ENCODE data around the gene RND1. TPM values are rescaled to one million over a fixed set of nuclear protein-coding genes. Genes with fewer than 3 reads are reported as not detected.

RND1 gene
- polyA plus RNA-seq, 1 of the 3 experiments (the other 2 are of a cell fraction): 0.39 TPM

DNA sequence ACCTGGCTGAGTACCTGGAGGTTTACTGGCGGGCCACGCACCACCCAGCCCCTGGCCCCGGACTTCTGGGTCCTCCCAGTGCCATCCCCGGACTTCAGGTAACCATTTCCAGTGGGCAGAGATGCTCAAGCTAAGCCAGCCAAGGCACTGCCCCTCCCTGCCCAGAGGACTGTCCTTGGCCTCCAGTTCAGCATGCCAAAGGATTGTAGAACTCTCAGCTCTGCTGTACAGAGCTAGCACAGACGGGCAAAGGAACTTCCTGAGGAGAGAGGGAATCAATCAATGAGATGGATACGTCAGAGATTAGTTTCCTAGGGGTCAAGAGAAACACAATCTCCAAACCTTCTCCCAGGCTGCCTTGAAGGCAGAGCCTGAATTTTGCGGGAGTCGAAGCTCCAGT is 38.6 kb downstream of the RND1 start:
- no peak overlapping the region for H3K9ac ChIP-seq
- WGBS (ENCODE audit: low lambda C conversion rate): 93% methylated on average over 6 of the region's 8 CpGs
- H3K9me3 ChIP-seq: no peaks in the 10 kb centered on the region
- H3K4me2 ChIP-seq: no peak overlapping the region
- H4K20me1 ChIP-seq (ENCODE audit: insufficient read depth): peaks cover 11% of the 10 kb centered on the region; the same call in 1 of the 2 replicates
- TF ChIP-seq FOXM1 (IDR thresholded peaks at IDR 0.05; ENCODE audit: low read depth) (no peak), GATA2 (CRISPR knock-in tag; IDR thresholded peaks at IDR 0.05) (no peak), TEAD4 (IDR thresholded peaks at IDR 0.05; ENCODE audit: borderline replicate concordance, insufficient read depth) (no peak), NFIC (IDR thresholded peaks at IDR 0.05; ENCODE audit: borderline replicate concordance) (no peak)
- TF ChIP-seq, protein P1, sequence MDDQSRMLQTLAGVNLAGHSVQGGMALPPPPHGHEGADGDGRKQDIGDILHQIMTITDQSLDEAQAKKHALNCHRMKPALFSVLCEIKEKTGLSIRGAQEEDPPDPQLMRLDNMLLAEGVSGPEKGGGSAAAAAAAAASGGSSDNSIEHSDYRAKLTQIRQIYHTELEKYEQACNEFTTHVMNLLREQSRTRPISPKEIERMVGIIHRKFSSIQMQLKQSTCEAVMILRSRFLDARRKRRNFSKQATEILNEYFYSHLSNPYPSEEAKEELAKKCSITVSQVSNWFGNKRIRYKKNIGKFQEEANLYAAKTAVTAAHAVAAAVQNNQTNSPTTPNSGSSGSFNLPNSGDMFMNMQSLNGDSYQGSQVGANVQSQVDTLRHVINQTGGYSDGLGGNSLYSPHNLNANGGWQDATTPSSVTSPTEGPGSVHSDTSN (IDR thresholded peaks at IDR 0.05): no peak
- no peak overlapping the region for H2AFZ ChIP-seq (ENCODE audit: low read depth)
- H3K27ac ChIP-seq (ENCODE audit: low read depth in 2 of 2, low read length in 1 of 2): no peak overlapping the region
- no peaks in the 10 kb centered on the region; a peak in 1 of 4 replicates for H3K4me1 ChIP-seq (ENCODE audit: control insufficient read depth in 1 of 2, insufficient read depth in 2 of 2, low read depth in 1 of 2, low read length in 1 of 2)
- no peaks in the 10 kb centered on the region for H3F3A ChIP-seq (replicated peaks; ENCODE audit: insufficient read depth)
- no peak for DNase-seq
- ChIA-PET CTCF (interaction anchor here (1.1 to 3.0 kb wide), 7 partner anchors 9 to 169 kb away, joined by 3 to 16 read pairs (median 6); partner anchors contain the start of genes CACNB3 and DDX23), POLR2A (interaction anchor here (0.8 to 1.0 kb wide), 3 partner anchors 8 to 39 kb away, joined by 3 read pairs; partner anchors contain the start of gene DDX23)
- no peaks in the 10 kb centered on the region for H3K9me2 ChIP-seq
- H3K4me3 ChIP-seq (ENCODE audit: low read depth in 2 of 2, low read length in 1 of 2): no peak overlapping the region
- H3K36me3 ChIP-seq (replicated peaks in 1 of 2; ENCODE audit: control insufficient read depth in 1 of 2, insufficient read depth in 2 of 2, low read length in 1 of 2): peaks cover 3 to 88% of the 10 kb centered on the region in 2 experiments
- H3K79me2 ChIP-seq (ENCODE audit: insufficient read depth): no peaks in the 10 kb centered on the region
- H3K27me3 ChIP-seq (ENCODE audit: insufficient read depth): no peaks in the 10 kb centered on the region

DNA sequence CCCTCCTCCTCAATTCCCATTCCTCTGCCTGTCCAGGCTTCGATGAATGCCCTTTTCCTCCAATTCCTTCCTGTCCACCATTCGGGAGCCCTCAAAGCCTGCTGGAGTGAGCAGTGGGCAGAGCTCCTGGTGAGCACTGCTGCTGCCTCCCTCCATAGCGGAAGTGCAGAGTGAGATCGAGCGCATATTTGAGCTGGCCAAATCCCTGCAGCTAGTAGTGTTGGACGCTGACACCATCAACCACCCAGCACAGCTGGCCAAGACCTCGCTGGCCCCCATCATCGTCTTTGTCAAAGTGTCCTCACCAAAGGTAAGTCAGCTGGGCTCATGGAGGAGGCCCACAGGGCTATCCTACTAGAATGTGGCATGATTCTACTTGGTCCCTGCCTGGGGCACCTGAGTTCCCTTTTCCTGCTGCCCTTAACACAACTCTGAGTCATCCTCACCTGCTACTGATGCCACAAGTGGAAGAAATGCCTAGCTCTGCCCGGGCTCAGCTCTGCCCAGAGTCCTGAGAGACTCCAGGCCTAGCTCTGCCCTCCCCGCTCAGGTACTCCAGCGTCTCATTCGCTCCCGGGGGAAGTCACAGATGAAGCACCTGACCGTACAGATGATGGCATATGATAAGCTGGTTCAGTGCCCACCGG is 39.3 kb downstream of the RND1 start:
- TF ChIP-seq FOXM1 (IDR thresholded peaks at IDR 0.05; ENCODE audit: low read depth) (no peak), MEF2A (IDR thresholded peaks at IDR 0.05; ENCODE audit: borderline replicate concordance, low read depth) (no peak), NFIC (IDR thresholded peaks at IDR 0.05; ENCODE audit: borderline replicate concordance) (no peak), POLR2AphosphoS5 (IDR thresholded peaks at IDR 0.05; ENCODE audit: low read depth, low read length) (no peak), RAD21 (IDR thresholded peaks at IDR 0.05; ENCODE audit: low read length) (no peak), RFX5 (IDR thresholded peaks at IDR 0.05; ENCODE audit: low read length) (no peak), TCF12 (IDR thresholded peaks at IDR 0.05) (no peak), CHD2 (IDR thresholded peaks at IDR 0.05; ENCODE audit: low read length, partially characterized antibody) (no peak), USF2 (IDR thresholded peaks at IDR 0.05; ENCODE audit: borderline replicate concordance, low read depth, low read length) (no peak), FOXJ3 (CRISPR knock-in tag; IDR thresholded peaks at IDR 0.05) (no peak)
- TF ChIP-seq, protein P2, sequence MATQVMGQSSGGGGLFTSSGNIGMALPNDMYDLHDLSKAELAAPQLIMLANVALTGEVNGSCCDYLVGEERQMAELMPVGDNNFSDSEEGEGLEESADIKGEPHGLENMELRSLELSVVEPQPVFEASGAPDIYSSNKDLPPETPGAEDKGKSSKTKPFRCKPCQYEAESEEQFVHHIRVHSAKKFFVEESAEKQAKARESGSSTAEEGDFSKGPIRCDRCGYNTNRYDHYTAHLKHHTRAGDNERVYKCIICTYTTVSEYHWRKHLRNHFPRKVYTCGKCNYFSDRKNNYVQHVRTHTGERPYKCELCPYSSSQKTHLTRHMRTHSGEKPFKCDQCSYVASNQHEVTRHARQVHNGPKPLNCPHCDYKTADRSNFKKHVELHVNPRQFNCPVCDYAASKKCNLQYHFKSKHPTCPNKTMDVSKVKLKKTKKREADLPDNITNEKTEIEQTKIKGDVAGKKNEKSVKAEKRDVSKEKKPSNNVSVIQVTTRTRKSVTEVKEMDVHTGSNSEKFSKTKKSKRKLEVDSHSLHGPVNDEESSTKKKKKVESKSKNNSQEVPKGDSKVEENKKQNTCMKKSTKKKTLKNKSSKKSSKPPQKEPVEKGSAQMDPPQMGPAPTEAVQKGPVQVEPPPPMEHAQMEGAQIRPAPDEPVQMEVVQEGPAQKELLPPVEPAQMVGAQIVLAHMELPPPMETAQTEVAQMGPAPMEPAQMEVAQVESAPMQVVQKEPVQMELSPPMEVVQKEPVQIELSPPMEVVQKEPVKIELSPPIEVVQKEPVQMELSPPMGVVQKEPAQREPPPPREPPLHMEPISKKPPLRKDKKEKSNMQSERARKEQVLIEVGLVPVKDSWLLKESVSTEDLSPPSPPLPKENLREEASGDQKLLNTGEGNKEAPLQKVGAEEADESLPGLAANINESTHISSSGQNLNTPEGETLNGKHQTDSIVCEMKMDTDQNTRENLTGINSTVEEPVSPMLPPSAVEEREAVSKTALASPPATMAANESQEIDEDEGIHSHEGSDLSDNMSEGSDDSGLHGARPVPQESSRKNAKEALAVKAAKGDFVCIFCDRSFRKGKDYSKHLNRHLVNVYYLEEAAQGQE (IDR thresholded peaks at IDR 0.05; ENCODE audit: low read depth, low read length): no peak
- TF ChIP-seq, protein P1 (IDR thresholded peaks at IDR 0.05): no peak
- TF ChIP-seq, protein P3, sequence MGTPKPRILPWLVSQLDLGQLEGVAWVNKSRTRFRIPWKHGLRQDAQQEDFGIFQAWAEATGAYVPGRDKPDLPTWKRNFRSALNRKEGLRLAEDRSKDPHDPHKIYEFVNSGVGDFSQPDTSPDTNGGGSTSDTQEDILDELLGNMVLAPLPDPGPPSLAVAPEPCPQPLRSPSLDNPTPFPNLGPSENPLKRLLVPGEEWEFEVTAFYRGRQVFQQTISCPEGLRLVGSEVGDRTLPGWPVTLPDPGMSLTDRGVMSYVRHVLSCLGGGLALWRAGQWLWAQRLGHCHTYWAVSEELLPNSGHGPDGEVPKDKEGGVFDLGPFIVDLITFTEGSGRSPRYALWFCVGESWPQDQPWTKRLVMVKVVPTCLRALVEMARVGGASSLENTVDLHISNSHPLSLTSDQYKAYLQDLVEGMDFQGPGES (IDR thresholded peaks at IDR 0.05; ENCODE audit: low read depth, low read length): no peak
- TF ChIP-seq, protein P4, sequence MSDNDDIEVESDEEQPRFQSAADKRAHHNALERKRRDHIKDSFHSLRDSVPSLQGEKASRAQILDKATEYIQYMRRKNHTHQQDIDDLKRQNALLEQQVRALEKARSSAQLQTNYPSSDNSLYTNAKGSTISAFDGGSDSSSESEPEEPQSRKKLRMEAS (IDR thresholded peaks at IDR 0.05; ENCODE audit: low read depth): no peak
- no peaks in the 10 kb centered on the region; a peak in 1 of 4 replicates for H3K4me1 ChIP-seq (ENCODE audit: control insufficient read depth in 1 of 2, insufficient read depth in 2 of 2, low read depth in 1 of 2, low read length in 1 of 2)
- H3K4me3 ChIP-seq (ENCODE audit: low read depth in 2 of 2, low read length in 1 of 2): no peak overlapping the region
- H3F3A ChIP-seq (replicated peaks; ENCODE audit: insufficient read depth): no peaks in the 10 kb centered on the region
- ChIA-PET CTCF (interaction anchor here (1.1 to 3.0 kb wide), 6 partner anchors 8 to 170 kb away, joined by 3 to 16 read pairs (median 10); partner anchors contain the start of genes CACNB3 and DDX23), POLR2A (no interaction called here)
- H2AFZ ChIP-seq (ENCODE audit: low read depth): no peak overlapping the region
- H3K9me3 ChIP-seq: no peaks in the 10 kb centered on the region
- H3K9ac ChIP-seq: no peak overlapping the region
- H3K36me3 ChIP-seq (replicated peaks in 1 of 2; ENCODE audit: control insufficient read depth in 1 of 2, insufficient read depth in 2 of 2, low read length in 1 of 2): peaks cover 3 to 84% of the 10 kb centered on the region in 2 experiments
- WGBS (ENCODE audit: low lambda C conversion rate): 85% methylated on average over 14 of the region's 15 CpGs
- H3K9me2 ChIP-seq: no peaks in the 10 kb centered on the region
- no peaks in the 10 kb centered on the region for H3K79me2 ChIP-seq (ENCODE audit: insufficient read depth)
- no peaks in the 10 kb centered on the region for H3K27me3 ChIP-seq (ENCODE audit: insufficient read depth)
- no peak overlapping the region for H3K4me2 ChIP-seq
- peaks cover 11% of the 10 kb centered on the region; the same call in 1 of the 2 replicates for H4K20me1 ChIP-seq (ENCODE audit: insufficient read depth)
- DNase-seq: no peak
- H3K27ac ChIP-seq (ENCODE audit: low read depth in 2 of 2, low read length in 1 of 2): no peak overlapping the region

Data from SK-N-SH (cell line).